ENCODE data around the gene SAMD7.

The SAMD7 gene

GRCh38 chr3:169966951-169967915 is 55.9 kb downstream of the SAMD7 start:
- peak; percentile 55 for DNase-seq

GRCh38 chr3:169968224-169968885 is 57.0 kb downstream of the SAMD7 start:
- no peak for DNase-seq

DNA sequence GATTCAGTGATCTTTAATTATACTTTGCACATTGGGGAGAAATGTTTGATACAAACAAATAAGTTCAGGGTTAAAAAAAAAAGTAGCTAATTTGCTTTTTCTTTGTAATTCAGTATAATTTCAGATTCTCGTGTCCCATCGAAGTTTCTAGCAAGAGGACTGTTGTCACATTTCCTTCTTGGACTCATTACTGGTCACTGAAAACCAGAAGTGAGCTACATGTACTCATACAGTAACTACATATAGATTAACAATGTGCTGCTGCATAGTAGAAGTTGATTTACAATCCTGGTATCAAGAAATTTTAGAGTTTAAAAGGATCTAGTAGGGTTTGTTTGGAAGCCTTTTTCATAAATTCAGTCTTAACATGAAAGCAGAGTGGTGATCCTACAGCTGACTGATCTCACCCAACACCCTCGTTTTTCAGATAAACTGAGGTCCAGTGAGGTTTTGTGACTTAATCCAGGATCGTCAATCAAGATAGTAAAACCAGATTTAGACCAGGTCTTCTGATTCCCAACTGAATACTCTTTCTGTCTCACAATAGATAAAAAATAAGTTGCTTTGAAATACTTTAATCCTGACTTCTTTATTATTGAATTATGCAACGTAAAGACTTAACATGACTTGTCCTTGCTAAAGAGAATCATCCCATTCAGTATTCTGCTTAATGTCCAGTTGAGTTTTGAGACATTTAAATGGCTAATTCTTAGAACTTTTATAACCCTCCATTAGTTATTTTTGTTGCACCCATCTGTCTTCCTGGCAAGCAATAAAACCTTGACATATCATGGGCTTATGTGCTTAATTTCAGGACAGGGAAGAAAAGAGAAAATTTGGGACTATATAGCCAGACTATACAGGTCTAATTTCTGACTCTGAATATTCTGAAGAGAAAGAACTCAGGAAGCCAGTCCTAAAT is 58.1 kb downstream of the SAMD7 start:
- DNase-seq, result no peak

DNA sequence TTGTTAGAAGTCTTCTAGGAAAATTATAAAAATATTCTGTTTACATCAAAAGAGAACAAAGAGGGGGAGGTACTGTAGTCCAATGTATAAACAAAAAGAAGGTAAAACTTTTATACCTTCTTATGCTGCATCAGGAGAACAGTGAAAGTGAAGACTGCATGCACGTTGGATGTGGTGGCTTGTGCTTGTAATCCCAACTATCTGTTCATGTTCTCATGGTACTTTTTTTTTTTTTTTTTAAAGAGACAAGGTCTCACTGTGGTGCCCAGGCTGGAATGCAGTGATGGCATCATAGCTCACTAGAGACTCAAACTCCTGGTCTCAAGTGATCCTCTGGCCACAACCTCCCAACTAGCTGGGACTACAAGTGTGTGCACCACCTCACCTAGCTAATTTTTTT is 59.5 kb downstream of the SAMD7 start:
- no peak for DNase-seq

- DNase-seq, result no peak
These were observed 60.1 kb downstream of the SAMD7 start for GRCh38 chr3:169971522-169971921.

GRCh38 chr3:169980055-169980454 is 68.7 kb downstream of the SAMD7 start:
- DNase-seq, result no peak

DNA sequence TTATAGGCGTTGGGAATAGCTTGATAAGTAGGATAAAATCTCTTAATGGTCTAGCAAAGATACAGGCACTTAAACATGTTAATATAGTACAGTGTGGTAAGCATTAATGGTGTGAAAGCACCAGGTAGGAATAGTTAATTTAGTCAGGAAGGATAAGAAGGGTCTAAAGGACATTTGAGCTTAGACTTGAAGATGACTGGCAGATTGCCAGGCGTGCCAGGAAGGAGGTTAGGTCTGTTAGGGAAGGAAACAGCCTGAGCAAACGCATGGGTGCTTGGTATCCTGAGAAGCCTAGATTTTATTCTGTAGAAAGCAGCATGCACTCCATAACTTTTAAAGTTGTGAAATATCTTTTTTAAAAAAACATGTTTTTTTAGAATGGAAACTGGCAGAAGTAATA is 72.9 kb downstream of the SAMD7 start:
- peak; percentile 28 for DNase-seq
